ENCODE data around the gene FRMD1. TPM values are rescaled to one million over a fixed set of nuclear protein-coding genes. Genes with fewer than 3 reads are reported as not detected.

Gene FRMD1
- polyA plus RNA-seq, 1 experiment, result not detected

GRCh38 chr6:168075216-168075615, 3.8 kb downstream of the FRMD1 start:
- Histone ChIP-seq H3K36me3 (ENCODE audit: control insufficient read depth, insufficient read depth, low read length) (no peaks in the 10 kb centered on the region), H3K4me3 (ENCODE audit: low read depth, low read length) (no peak overlapping the region), H3K27me3 (ENCODE audit: control insufficient read depth, insufficient read depth, low read length) (no peaks in the 10 kb centered on the region; the same call in 1 of the 2 replicates)
- no peak for TF ChIP-seq CTCF (IDR thresholded peaks at IDR 0.05; ENCODE audit: insufficient read depth, low read depth, low read length)
- POLR2A ChIA-PET, result no interaction called here
- CTCF ChIA-PET, result no interaction called here
- no peak for DNase-seq (ENCODE audit: low read depth)

- Histone ChIP-seq H3K27me3 (ENCODE audit: control insufficient read depth, insufficient read depth, low read length) (no peaks in the 10 kb centered on the region; the same call in 1 of the 2 replicates), H3K4me3 (ENCODE audit: low read depth, low read length) (no peak overlapping the region), H3K36me3 (ENCODE audit: control insufficient read depth, insufficient read depth, low read length) (no peaks in the 10 kb centered on the region)
- no peak for DNase-seq (ENCODE audit: low read depth)
- TF ChIP-seq CTCF (IDR thresholded peaks at IDR 0.05; ENCODE audit: insufficient read depth, low read depth, low read length), result no peak
- CTCF ChIA-PET, result no interaction called here
- POLR2A ChIA-PET, result no interaction called here
These were observed 4.9 kb downstream of the FRMD1 start for GRCh38 chr6:168073937-168074730.

- no peak for TF ChIP-seq CTCF (IDR thresholded peaks at IDR 0.05; ENCODE audit: insufficient read depth, low read depth, low read length)
- no peak for DNase-seq (ENCODE audit: low read depth)
- CTCF ChIA-PET, result no interaction called here
- H3K4me3 ChIP-seq (ENCODE audit: low read depth, low read length), result no peak overlapping the region
- H3K27me3 ChIP-seq (ENCODE audit: control insufficient read depth, insufficient read depth, low read length), result no peaks in the 10 kb centered on the region; the same call in 1 of the 2 replicates
- POLR2A ChIA-PET, result no interaction called here
- H3K36me3 ChIP-seq (ENCODE audit: control insufficient read depth, insufficient read depth, low read length), result no peaks in the 10 kb centered on the region
These were observed 6.3 kb downstream of the FRMD1 start for GRCh38 chr6:168072730-168073129.

GRCh38 chr6:168072261-168072660, 6.8 kb downstream of the FRMD1 start:
- TF ChIP-seq CTCF (IDR thresholded peaks at IDR 0.05; ENCODE audit: insufficient read depth, low read depth, low read length), result no peak
- POLR2A ChIA-PET, result no interaction called here
- CTCF ChIA-PET, result interaction anchor here (1.0 kb wide), 1 partner anchor 17 kb away, joined by 3 read pairs; no protein-coding TSS in a partner anchor
- no peak for DNase-seq (ENCODE audit: low read depth)
- Histone ChIP-seq H3K36me3 (ENCODE audit: control insufficient read depth, insufficient read depth, low read length) (no peaks in the 10 kb centered on the region), H3K27me3 (ENCODE audit: control insufficient read depth, insufficient read depth, low read length) (no peaks in the 10 kb centered on the region; the same call in 1 of the 2 replicates), H3K4me3 (ENCODE audit: low read depth, low read length) (no peak overlapping the region)

GRCh38 chr6:168071620-168072019, 7.4 kb downstream of the FRMD1 start:
- DNase-seq (ENCODE audit: low read depth), result no peak
- ChIA-PET CTCF (interaction anchor here (1.0 kb wide), 1 partner anchor 17 kb away, joined by 3 read pairs; no protein-coding TSS in a partner anchor), POLR2A (no interaction called here)
- Histone ChIP-seq H3K4me3 (ENCODE audit: low read depth, low read length) (no peak overlapping the region), H3K36me3 (ENCODE audit: control insufficient read depth, insufficient read depth, low read length) (no peaks in the 10 kb centered on the region), H3K27me3 (ENCODE audit: control insufficient read depth, insufficient read depth, low read length) (no peaks in the 10 kb centered on the region; the same call in 1 of the 2 replicates)
- no peak for TF ChIP-seq CTCF (IDR thresholded peaks at IDR 0.05; ENCODE audit: insufficient read depth, low read depth, low read length)

All from BJ (cell line).